ENCODE data around the gene CYP3A7. TPM values are rescaled to one million over a fixed set of nuclear protein-coding genes. Genes with fewer than 3 reads are reported as not detected.

The CYP3A7 gene
- total RNA-seq, 1 experiment from 2014 or later = not detected

GRCh38 chr7:99668541-99668940 lies 66.5 kb downstream of the CYP3A7 start:
- Histone ChIP-seq H3K9me2 (replicated peaks; ENCODE audit: low read length) (no peaks in the 10 kb centered on the region), H3K4me2 (ENCODE audit: low read length) (no peak overlapping the region), H2AFZ (ENCODE audit: low read length) (no peak overlapping the region), H3K36me3 (ENCODE audit: low read depth, low read length) (no peaks in the 10 kb centered on the region), H3K27ac (ENCODE audit: low read length) (no peak overlapping the region), H3F3A (ENCODE audit: low read length, unreplicated experiment) (no peaks in the 10 kb centered on the region), H3K27me3 (ENCODE audit: low read length) (no peaks in the 10 kb centered on the region), H3K4me1 (ENCODE audit: insufficient read depth, low read length) (no peaks in the 10 kb centered on the region), H3K9me3 (ENCODE audit: low read length) (no peaks in the 10 kb centered on the region), H3K79me2 (ENCODE audit: low read length) (no peaks in the 10 kb centered on the region), H4K20me1 (ENCODE audit: low read length) (no peaks in the 10 kb centered on the region), H3K9ac (ENCODE audit: low read length) (no peak overlapping the region), H3K4me3 (ENCODE audit: low read length) (no peak overlapping the region)
- no peak for ATAC-seq
- no peak for TF ChIP-seq EZH2phosphoT487 (IDR thresholded peaks at IDR 0.05; ENCODE audit: borderline replicate concordance, low read length)
- TF ChIP-seq, protein P1, sequence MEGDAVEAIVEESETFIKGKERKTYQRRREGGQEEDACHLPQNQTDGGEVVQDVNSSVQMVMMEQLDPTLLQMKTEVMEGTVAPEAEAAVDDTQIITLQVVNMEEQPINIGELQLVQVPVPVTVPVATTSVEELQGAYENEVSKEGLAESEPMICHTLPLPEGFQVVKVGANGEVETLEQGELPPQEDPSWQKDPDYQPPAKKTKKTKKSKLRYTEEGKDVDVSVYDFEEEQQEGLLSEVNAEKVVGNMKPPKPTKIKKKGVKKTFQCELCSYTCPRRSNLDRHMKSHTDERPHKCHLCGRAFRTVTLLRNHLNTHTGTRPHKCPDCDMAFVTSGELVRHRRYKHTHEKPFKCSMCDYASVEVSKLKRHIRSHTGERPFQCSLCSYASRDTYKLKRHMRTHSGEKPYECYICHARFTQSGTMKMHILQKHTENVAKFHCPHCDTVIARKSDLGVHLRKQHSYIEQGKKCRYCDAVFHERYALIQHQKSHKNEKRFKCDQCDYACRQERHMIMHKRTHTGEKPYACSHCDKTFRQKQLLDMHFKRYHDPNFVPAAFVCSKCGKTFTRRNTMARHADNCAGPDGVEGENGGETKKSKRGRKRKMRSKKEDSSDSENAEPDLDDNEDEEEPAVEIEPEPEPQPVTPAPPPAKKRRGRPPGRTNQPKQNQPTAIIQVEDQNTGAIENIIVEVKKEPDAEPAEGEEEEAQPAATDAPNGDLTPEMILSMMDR (conservative IDR thresholded peaks at IDR 0.05; ENCODE audit: low read depth, low read length) = no peak
- no peak for TF ChIP-seq EZH2 (IDR thresholded peaks at IDR 0.05; ENCODE audit: low read length, unreplicated experiment)
- intact Hi-C loops (cut with micrococcal nuclease) = no loop called here
- no TSS peak for BruUV-seq (replicated peaks)
- no peak for DNase-seq
- CTCF ChIA-PET = no interaction called here
- POLR2A ChIA-PET (ENCODE audit: unreplicated experiment) = no interaction called here

DNA sequence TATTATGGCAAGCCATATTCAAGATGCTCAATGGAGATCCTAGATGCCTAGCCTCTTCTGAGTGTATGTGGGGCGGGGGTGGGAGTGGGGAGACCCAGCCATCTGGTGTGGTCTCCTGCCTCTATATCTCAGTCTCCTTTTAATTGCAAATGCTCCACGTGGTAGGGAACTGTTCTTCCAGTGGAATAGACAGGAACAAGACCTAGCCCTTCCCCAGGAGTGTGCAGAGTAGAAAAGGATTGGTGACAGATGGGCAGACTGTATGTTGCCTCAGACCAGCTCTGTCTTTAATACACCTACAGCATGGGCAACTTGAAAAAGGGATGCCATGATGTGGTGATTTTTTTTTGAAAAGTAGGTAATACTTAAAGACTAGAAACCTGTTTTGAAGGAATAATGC lies 67.8 kb downstream of the CYP3A7 start:
- no peaks in the 10 kb centered on the region for H3K9me2 ChIP-seq (replicated peaks; ENCODE audit: low read length)
- POLR2A ChIA-PET (ENCODE audit: unreplicated experiment) = no interaction called here
- no peak overlapping the region for H2AFZ ChIP-seq (ENCODE audit: low read length)
- no peak for ATAC-seq
- no peaks in the 10 kb centered on the region for H3K27me3 ChIP-seq (ENCODE audit: low read length)
- no peaks in the 10 kb centered on the region for H4K20me1 ChIP-seq (ENCODE audit: low read length)
- no peaks in the 10 kb centered on the region for H3K9me3 ChIP-seq (ENCODE audit: low read length)
- BruUV-seq (replicated peaks) = no TSS peak
- H3F3A ChIP-seq (ENCODE audit: low read length, unreplicated experiment) = no peaks in the 10 kb centered on the region
- DNase-seq = no peak
- H3K4me2 ChIP-seq (ENCODE audit: low read length) = no peak overlapping the region
- TF ChIP-seq EZH2 (IDR thresholded peaks at IDR 0.05; ENCODE audit: low read length, unreplicated experiment) (no peak), EZH2phosphoT487 (IDR thresholded peaks at IDR 0.05; ENCODE audit: borderline replicate concordance, low read length) (no peak)
- TF ChIP-seq, protein P1 (conservative IDR thresholded peaks at IDR 0.05; ENCODE audit: low read depth, low read length) = no peak
- CTCF ChIA-PET = no interaction called here
- no peaks in the 10 kb centered on the region for H3K79me2 ChIP-seq (ENCODE audit: low read length)
- H3K36me3 ChIP-seq (ENCODE audit: low read depth, low read length) = no peaks in the 10 kb centered on the region
- no peak overlapping the region for H3K9ac ChIP-seq (ENCODE audit: low read length)
- no peak overlapping the region for H3K27ac ChIP-seq (ENCODE audit: low read length)
- no peaks in the 10 kb centered on the region for H3K4me1 ChIP-seq (ENCODE audit: insufficient read depth, low read length)
- intact Hi-C loops (cut with micrococcal nuclease) = no loop called here
- no peak overlapping the region for H3K4me3 ChIP-seq (ENCODE audit: low read length)

- Histone ChIP-seq H3K4me2 (ENCODE audit: low read length) (no peak overlapping the region), H3K27me3 (ENCODE audit: low read length) (no peaks in the 10 kb centered on the region), H3K9me2 (replicated peaks; ENCODE audit: low read length) (no peaks in the 10 kb centered on the region), H3K27ac (ENCODE audit: low read length) (no peak overlapping the region), H2AFZ (ENCODE audit: low read length) (no peak overlapping the region), H3K79me2 (ENCODE audit: low read length) (no peaks in the 10 kb centered on the region), H3K9me3 (ENCODE audit: low read length) (no peaks in the 10 kb centered on the region), H3K36me3 (ENCODE audit: low read depth, low read length) (no peaks in the 10 kb centered on the region), H3F3A (ENCODE audit: low read length, unreplicated experiment) (no peaks in the 10 kb centered on the region), H4K20me1 (ENCODE audit: low read length) (no peaks in the 10 kb centered on the region), H3K4me1 (ENCODE audit: insufficient read depth, low read length) (no peaks in the 10 kb centered on the region), H3K9ac (ENCODE audit: low read length) (no peak overlapping the region), H3K4me3 (ENCODE audit: low read length) (no peak overlapping the region)
- TF ChIP-seq EZH2 (IDR thresholded peaks at IDR 0.05; ENCODE audit: low read length, unreplicated experiment) = no peak
- no peak for TF ChIP-seq EZH2phosphoT487 (IDR thresholded peaks at IDR 0.05; ENCODE audit: borderline replicate concordance, low read length)
- TF ChIP-seq, protein P1 (conservative IDR thresholded peaks at IDR 0.05; ENCODE audit: low read depth, low read length) = no peak
- DNase-seq = no peak
- CTCF ChIA-PET = no interaction called here
- POLR2A ChIA-PET (ENCODE audit: unreplicated experiment) = no interaction called here
- intact Hi-C loops (cut with micrococcal nuclease) = no loop called here
- BruUV-seq (replicated peaks) = no TSS peak
- ATAC-seq = no peak
Measured at GRCh38 chr7:99666013-99666395, 69.0 kb downstream of the CYP3A7 start.

Data from PC-3 (cell line).